Right lobe of liver (tissue), 4 donors: ENCODE measurements around the gene KCNQ2.

Experiments
- CTCF ChIP-seq, 4 donors: fragments of 200-600 bp in 3 of 4; fragments of 450-650 bp in 1 of 4; IDR thresholded peaks; one replicate each; pipeline versions ENCODE4 v1.5.1 to v1.8.0; 2016 to 2022; ENCODE audit warnings: antibody characterized with exemption in 4 of 4, mild to moderate bottlenecking in 2 of 4
- POLR2A ChIP-seq: fragments of 450-650 bp; IDR thresholded peaks from one replicate; pipeline ENCODE4 v1.6.1; 2017; ENCODE audit warnings: antibody characterized with exemption, mild to moderate bottlenecking
- donor health status: DM: no; HTN: no; CAD: no.
- donor health status: DM: no; HTN: no; CAD: no.
- donor health status: DM: no; HTN: yes; CAD: no.

GRCh38 chr20:63497138-63497945 lies 24.9 kb upstream of the KCNQ2 start:
- TF ChIP-seq CTCF (IDR thresholded peaks at IDR 0.05) = no peak
- no peak for TF ChIP-seq POLR2A
